HG02973 (cell line): ENCODE results near the gene HOXD12.

Experiments
- ATAC-seq: cut with Tn5 transposase; IDR thresholded peaks from one replicate; pipeline ENCODE4 v1.9.1; 2021; ENCODE audit warnings: moderate library complexity; ENCODE audit not compliant: unreplicated experiment

Gene HOXD12

GRCh38 chr2:176080540-176081375, 18.8 kb upstream of the HOXD12 start:
- no peak for ATAC-seq

GRCh38 chr2:176081376-176081836, 18.2 kb upstream of the HOXD12 start:
- no peak for ATAC-seq

- ATAC-seq, result no peak
Observed at GRCh38 chr2:176081837-176082524, 17.6 kb upstream of the HOXD12 start.

GRCh38 chr2:176082525-176082823, 17.1 kb upstream of the HOXD12 start:
- no peak for ATAC-seq

GRCh38 chr2:176082824-176083751, 16.5 kb upstream of the HOXD12 start:
- ATAC-seq, result no peak

- ATAC-seq, result no peak
Observed at GRCh38 chr2:176083796-176084261, 15.8 kb upstream of the HOXD12 start, which contains the start of gene EVX2. EVX2 (minus strand) TSS chr2:176083962; CDS start chr2:176083776, 186 bp downstream.

- no peak for ATAC-seq
Observed at GRCh38 chr2:176084611-176085119, 14.9 kb upstream of the HOXD12 start.

- no peak for ATAC-seq
Observed at GRCh38 chr2:176085120-176085788, 14.3 kb upstream of the HOXD12 start.

- ATAC-seq, result no peak
Observed at GRCh38 chr2:176085861-176086771, 13.5 kb upstream of the HOXD12 start.

GRCh38 chr2:176087330-176088047, 12.1 kb upstream of the HOXD12 start:
- no peak for ATAC-seq

GRCh38 chr2:176088048-176088936, 11.3 kb upstream of the HOXD12 start:
- ATAC-seq, result no peak

- ATAC-seq, result no peak
Observed at GRCh38 chr2:176088937-176089842, 10.4 kb upstream of the HOXD12 start.

GRCh38 chr2:176089843-176090395, 9.7 kb upstream of the HOXD12 start:
- ATAC-seq, result no peak

GRCh38 chr2:176090862-176091261, 8.7 kb upstream of the HOXD12 start:
- ATAC-seq, result no peak

- no peak for ATAC-seq
Observed at GRCh38 chr2:176091329-176092258, 8.0 kb upstream of the HOXD12 start.
